Fibroblast of gingiva (primary cell): Measurements from ENCODE around the gene NPW.

ENCODE experiments used
- DNase-seq: peaks from one replicate; pipeline ENCODE4 v3.0.0-alpha.2; 2011; ENCODE audit warnings: low read depth

Gene NPW

GRCh38 chr16:1984347-1985225, 35.0 kb upstream of the NPW start:
- no peak for DNase-seq

GRCh38 chr16:1985466-1986150, 34.0 kb upstream of the NPW start:
- DNase-seq = no peak

- no peak for DNase-seq
These were observed 32.4 kb upstream of the NPW start for GRCh38 chr16:1987198-1987597.

GRCh38 chr16:1989209-1990100, 30.1 kb upstream of the NPW start, which contains the start of gene SYNGR3:
TSS of gene SYNGR3 (plus strand) at chr16:1989970. CDS start at chr16:1990103, 133 bp downstream.
- DNase-seq = no peak

GRCh38 chr16:1990101-1990350, 29.6 kb upstream of the NPW start:
- no peak for DNase-seq

- no peak for DNase-seq
These were observed 29.0 kb upstream of the NPW start for GRCh38 chr16:1990351-1991134.

- no peak for DNase-seq
These were observed 28.4 kb upstream of the NPW start for GRCh38 chr16:1991135-1991551.

- DNase-seq = no peak
These were observed 28.0 kb upstream of the NPW start for GRCh38 chr16:1991588-1991947.

- DNase-seq = peak; percentile 82
These were observed 27.5 kb upstream of the NPW start for GRCh38 chr16:1991948-1992703.

GRCh38 chr16:1992704-1993317, 26.8 kb upstream of the NPW start:
- no peak for DNase-seq

- no peak for DNase-seq
These were observed 25.9 kb upstream of the NPW start for GRCh38 chr16:1993731-1994131.

- peak; percentile 87 for DNase-seq
These were observed 21.9 kb upstream of the NPW start for GRCh38 chr16:1997494-1998359.

- DNase-seq = no peak
These were observed 21.2 kb upstream of the NPW start for GRCh38 chr16:1998360-1998835.

GRCh38 chr16:1998852-1999801, 20.5 kb upstream of the NPW start:
- DNase-seq = no peak

GRCh38 chr16:1999866-2000514, 19.6 kb upstream of the NPW start:
- no peak for DNase-seq

- DNase-seq = no peak
These were observed 18.6 kb upstream of the NPW start for GRCh38 chr16:2001035-2001434.

GRCh38 chr16:2001456-2002355, 17.9 kb upstream of the NPW start:
- no peak for DNase-seq
